H9 (cell line): Measurements from ENCODE around the gene MRTFA. TPM values are rescaled to one million over a fixed set of nuclear protein-coding genes. Genes with fewer than 3 reads are reported as not detected.

Experiments used
- DNase-seq: peaks from one replicate; pipeline ENCODE4 v3.0.0-alpha.2; 2017
- H2AFZ ChIP-seq: one replicate; pipeline ENCODE4 v1.6.1; 2013; ENCODE audit warnings: mild to moderate bottlenecking, low read length, control low read depth, moderate library complexity
- H2AK5ac ChIP-seq: 2 replicates; pipeline ENCODE4 v1.6.1; 2013; ENCODE audit warnings: low read length, control low read depth, mixed read lengths; ENCODE audit not compliant: insufficient read length
- H2BK120ac ChIP-seq: one replicate; pipeline ENCODE4 v1.6.1; 2013; ENCODE audit warnings: low read depth, mild to moderate bottlenecking, low read length, control low read depth, inconsistent platforms; ENCODE audit not compliant: poor library complexity, severe bottlenecking
- H2BK12ac ChIP-seq: 2 replicates; pipeline ENCODE4 v1.6.1; 2013; ENCODE audit warnings: low read length, control low read depth, mixed read lengths, low read depth; ENCODE audit not compliant: insufficient read length
- H2BK15ac ChIP-seq: 2 replicates; pipeline ENCODE4 v1.6.1; 2013; ENCODE audit warnings: low read depth, low read length, control low read depth
- H2BK20ac ChIP-seq: one replicate; pipeline ENCODE4 v1.6.1; 2013; ENCODE audit warnings: low read depth, mild to moderate bottlenecking, low read length, control low read depth, inconsistent platforms; ENCODE audit not compliant: poor library complexity, severe bottlenecking
- H2BK5ac ChIP-seq: 2 replicates; pipeline ENCODE4 v1.6.1; 2013; ENCODE audit warnings: low read length, control low read depth, mixed read lengths; ENCODE audit not compliant: insufficient read length
- H3K14ac ChIP-seq: 2 replicates; pipeline ENCODE4 v1.6.1; 2013; ENCODE audit warnings: low read length, control low read depth; ENCODE audit not compliant: insufficient read depth
- H3K18ac ChIP-seq: 2 replicates; pipeline ENCODE4 v1.6.1; 2013; ENCODE audit warnings: low read depth, mild to moderate bottlenecking, mixed read lengths, low read length, control low read depth; ENCODE audit not compliant: insufficient read length
- H3K23ac ChIP-seq: 2 replicates; pipeline ENCODE4 v1.6.1; 2013; ENCODE audit warnings: low read length, control low read depth, mixed read lengths, low read depth; ENCODE audit not compliant: insufficient read length
- H3K23me2 ChIP-seq: 2 replicates; pipeline ENCODE4 v1.6.1; 2013; ENCODE audit warnings: low read depth, mild to moderate bottlenecking, mixed read lengths, low read length, control low read depth; ENCODE audit not compliant: insufficient read length, poor library complexity, severe bottlenecking
- H3K27ac ChIP-seq: 2 replicates; pipeline ENCODE4 v1.5.1; 2013; ENCODE audit warnings: low read length, control low read depth, mixed read lengths, low read depth; ENCODE audit not compliant: insufficient read length
- H3K27me3 ChIP-seq: 2 replicates; pipeline ENCODE4 v1.6.1; 2013; ENCODE audit warnings: low read length, control low read depth, inconsistent platforms; ENCODE audit not compliant: insufficient read depth
- H3K4ac ChIP-seq: 2 replicates; pipeline ENCODE4 v1.6.1; 2013; ENCODE audit warnings: low read depth, mild to moderate bottlenecking, control low read depth, inconsistent platforms, low read length, moderate library complexity
- H3K4me1 ChIP-seq: 2 replicates; pipeline ENCODE4 v1.6.1; 2013; ENCODE audit warnings: low read length, control low read depth, inconsistent platforms; ENCODE audit not compliant: insufficient read depth
- H3K4me2 ChIP-seq: 2 replicates; pipeline ENCODE4 v1.6.1; 2013; ENCODE audit warnings: low read length, control low read depth, mixed read lengths; ENCODE audit not compliant: insufficient read length, insufficient read depth
- H3K56ac ChIP-seq: 2 replicates; pipeline ENCODE4 v1.6.1; 2013; ENCODE audit warnings: low read depth, mild to moderate bottlenecking, mixed read lengths, low read length, control low read depth; ENCODE audit not compliant: insufficient read length
- H3K79me1 ChIP-seq: 2 replicates; pipeline ENCODE4 v1.6.1; 2013; ENCODE audit warnings: low read depth, mild to moderate bottlenecking, moderate library complexity, low read length, control low read depth, inconsistent platforms; ENCODE audit not compliant: insufficient read depth, poor library complexity, severe bottlenecking
- H3K79me2 ChIP-seq: 2 replicates; pipeline ENCODE4 v1.6.1; 2013; ENCODE audit warnings: low read length, control low read depth, inconsistent platforms; ENCODE audit not compliant: insufficient read depth
- H3K9ac ChIP-seq: 2 replicates; pipeline ENCODE4 v1.6.1; 2013; ENCODE audit warnings: low read length, control low read depth, mixed read lengths; ENCODE audit not compliant: insufficient read length; ENCODE audit errors: extremely low read depth
- H3K9me3 ChIP-seq: one replicate; pipeline ENCODE4 v1.6.1; 2013; ENCODE audit warnings: low read depth, low read length, inconsistent platforms; ENCODE audit not compliant: control insufficient read depth
- H3T11ph ChIP-seq: one replicate; pipeline ENCODE4 v1.6.1; 2013; ENCODE audit warnings: mild to moderate bottlenecking, low read length, control low read depth, inconsistent platforms
- H4K20me1 ChIP-seq: one replicate; pipeline ENCODE4 v1.6.1; 2013; ENCODE audit not compliant: control insufficient read depth, insufficient read length, insufficient read depth
- H4K5ac ChIP-seq: 2 replicates; pipeline ENCODE4 v1.6.1; 2013; ENCODE audit warnings: low read depth, mild to moderate bottlenecking, mixed read lengths, low read length, control low read depth; ENCODE audit not compliant: insufficient read length
- H4K8ac ChIP-seq: replicated peaks from 2 replicates; pipeline ENCODE4 v1.6.1; 2013; ENCODE audit warnings: low read length, control low read depth, mixed read lengths, low read depth; ENCODE audit not compliant: insufficient read length
- H4K91ac ChIP-seq: 2 replicates; pipeline ENCODE4 v1.6.1; 2013; ENCODE audit warnings: low read depth, mild to moderate bottlenecking, moderate library complexity, mixed read lengths, low read length, control low read depth; ENCODE audit not compliant: insufficient read length
- H3K27ac Mint-ChIP-seq, 3 experiments: 2 replicates in 2 of 3; 3 replicates in 1 of 3; pipeline ENCODE4 v1.8.0; 2020 to 2021; ENCODE audit warnings: mixed read lengths in 3 of 3, mild to moderate bottlenecking in 1 of 3, moderate library complexity in 1 of 3
- H3K27me3 Mint-ChIP-seq: 2 replicates; pipeline ENCODE4 v1.8.0; 2021; ENCODE audit warnings: low read depth, mild to moderate bottlenecking, moderate library complexity, mixed read lengths
- H3K36me3 Mint-ChIP-seq, 3 experiments: 2 replicates in 2 of 3; 3 replicates in 1 of 3; pipeline ENCODE4 v1.8.0; 2020 to 2021; ENCODE audit warnings: low read depth in 3 of 3, mixed read lengths in 3 of 3; ENCODE audit not compliant: insufficient read depth in 1 of 3
- H3K4me1 Mint-ChIP-seq, 2 experiments: 2 replicates each; pipeline ENCODE4 v1.8.0; 2020; ENCODE audit warnings: mixed read lengths in 2 of 2
- H3K4me3 Mint-ChIP-seq, 2 experiments: 2 replicates in 1 of 2; 3 replicates in 1 of 2; pipeline ENCODE4 v1.8.0; 2020 to 2021; ENCODE audit warnings: mild to moderate bottlenecking in 2 of 2, mixed read lengths in 2 of 2, moderate library complexity in 1 of 2
- H3K9me3 Mint-ChIP-seq, 2 experiments: 2 replicates in 1 of 2; 3 replicates in 1 of 2; pipeline ENCODE4 v1.8.0; 2020; ENCODE audit warnings: mild to moderate bottlenecking in 2 of 2, mixed read lengths in 2 of 2, moderate library complexity in 1 of 2
- CTCF ChIP-seq: fragments of 200-600 bp; sonication (generic); conservative IDR thresholded peaks from 3 replicates; pipeline ENCODE4 v1.8.0; 2021; ENCODE audit warnings: antibody characterized with exemption, mild to moderate bottlenecking
- WGBS: extraction: QIAGEN DNeasy Blood & Tissue Kit; methylation state at CpG from one replicate; pipeline ENCODE4 v1.1.7; 2013; ENCODE audit warnings: missing lambda C conversion rate, low lambda C conversion rate, mixed read lengths; ENCODE audit not compliant: insufficient read length; ENCODE audit errors: extremely low coverage; 5-methylcytosine and 5-hydroxymethylcytosine counted together
- total RNA-seq: library from RNA; stranded (reverse); gene quantifications from 2 replicates; pipeline ENCODE4 v1.2.1, GENCODE V29; 2021

Gene MRTFA
- total RNA-seq, 1 experiment from 2014 or later = 38.1 TPM

- H3K27ac Mint-ChIP-seq = no peak overlapping the region
Measured at GRCh38 chr22:40521046-40521445, 115.5 kb downstream of the MRTFA start.

More at GRCh38 chr22:40521046-40521445, 115.5 kb downstream of the MRTFA start:
- Histone ChIP-seq H2BK120ac (no peak overlapping the region), H4K8ac (no peak overlapping the region), H2AFZ (no peak overlapping the region), H4K91ac (no peak overlapping the region), H3K79me1 (peaks cover 3% of the 10 kb centered on the region), H3K9ac (no peak overlapping the region), H3K4me1 (peaks cover 3% of the 10 kb centered on the region; the same call in 1 of the 2 replicates), H2BK12ac (no peak overlapping the region), H2BK20ac (no peak overlapping the region), H3K23me2 (no peaks in the 10 kb centered on the region), H4K5ac (no peak overlapping the region), H3K4ac (no peak overlapping the region), H3K56ac (no peak overlapping the region), H3K23ac (no peak overlapping the region), H2BK5ac (no peak overlapping the region), H2BK15ac (no peak overlapping the region), H3K9me3 (no peaks in the 10 kb centered on the region), H3K4me2 (no peak overlapping the region), H3K79me2 (no peaks in the 10 kb centered on the region), H3K18ac (no peak overlapping the region), H3K27me3 (no peaks in the 10 kb centered on the region), H4K20me1 (no peaks in the 10 kb centered on the region), H3K27ac (no peak overlapping the region), H3K14ac (no peak overlapping the region), H3T11ph (no peak overlapping the region), H2AK5ac (no peak overlapping the region)
- H3K27me3 Mint-ChIP-seq = no peaks in the 10 kb centered on the region
- WGBS = no CpG with 5 or more reads among the region's 1 CpG
- H3K4me1 Mint-ChIP-seq = peaks cover 15 to 19% of the 10 kb centered on the region in 2 experiments
- peaks cover 3 to 7% of the 10 kb centered on the region in 2 experiments; a peak in 3 of 5 replicates for H3K9me3 Mint-ChIP-seq
- TF ChIP-seq CTCF = no peak
- DNase-seq = no peak
- H3K36me3 Mint-ChIP-seq = peaks cover 9 to 22% (median 14%) of the 10 kb centered on the region in 3 experiments; a peak in 6 of 7 replicates
- H3K4me3 Mint-ChIP-seq = no peak overlapping the region
